A549 treated with AZD9567 at 1 μM for 4 hours (cell line): ENCODE results near the gene NTS. TPM values are rescaled to one million over a fixed set of nuclear protein-coding genes. Genes with fewer than 3 reads are reported as not detected.

Experiments
- total RNA-seq: library from RNA; stranded (reverse); fragments of 200-300 nt; extraction: Qiagen RNA extraction; gene quantifications from 5 replicates; pipeline ENCODE4 v1.2.3, GENCODE V29; 2022; ENCODE audit not compliant: insufficient read depth

NTS gene, protein sequence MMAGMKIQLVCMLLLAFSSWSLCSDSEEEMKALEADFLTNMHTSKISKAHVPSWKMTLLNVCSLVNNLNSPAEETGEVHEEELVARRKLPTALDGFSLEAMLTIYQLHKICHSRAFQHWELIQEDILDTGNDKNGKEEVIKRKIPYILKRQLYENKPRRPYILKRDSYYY
- 57.0 to 101 TPM (median 86.4 TPM) in 5 replicates for total RNA-seq

GRCh38 chr12:85874031-85874461 lies at the start of gene NTS:
Gene NTS (plus strand): TSS chr12:85874295. CDS start chr12:85874404, 109 bp downstream.

GRCh38 chr12:85836197-85837090 lies 37.7 kb upstream of the NTS start, which contains the start of gene RASSF9:
Gene RASSF9 (minus strand): TSS chr12:85836409. CDS start chr12:85836201, 208 bp downstream.

Other genes with a start within 250 kb of the NTS start
- gene RASSF9, start 37.9 kb upstream of the NTS start, total RNA-seq: 0.60 to 1.2 TPM (median 0.88 TPM) in 5 replicates